Stimulated activated CD4-positive, alpha-beta T cell treated with anti-CD3 and anti-CD28 coated beads, TNF-alpha, amount 100 ng/mL, for 1 hour (primary cell): ENCODE measurements around the gene GNAI1.
A peak's percentile ranks its signal among the peaks of the same experiment; 100 is the strongest.

Experiments
- DNase-seq, 3 donors: peaks; one replicate each; pipeline ENCODE4 v3.0.0-alpha.2; 2020; ENCODE audit warnings: low read depth in 3 of 3, low spot score in 1 of 3

GNAI1 gene

DNA sequence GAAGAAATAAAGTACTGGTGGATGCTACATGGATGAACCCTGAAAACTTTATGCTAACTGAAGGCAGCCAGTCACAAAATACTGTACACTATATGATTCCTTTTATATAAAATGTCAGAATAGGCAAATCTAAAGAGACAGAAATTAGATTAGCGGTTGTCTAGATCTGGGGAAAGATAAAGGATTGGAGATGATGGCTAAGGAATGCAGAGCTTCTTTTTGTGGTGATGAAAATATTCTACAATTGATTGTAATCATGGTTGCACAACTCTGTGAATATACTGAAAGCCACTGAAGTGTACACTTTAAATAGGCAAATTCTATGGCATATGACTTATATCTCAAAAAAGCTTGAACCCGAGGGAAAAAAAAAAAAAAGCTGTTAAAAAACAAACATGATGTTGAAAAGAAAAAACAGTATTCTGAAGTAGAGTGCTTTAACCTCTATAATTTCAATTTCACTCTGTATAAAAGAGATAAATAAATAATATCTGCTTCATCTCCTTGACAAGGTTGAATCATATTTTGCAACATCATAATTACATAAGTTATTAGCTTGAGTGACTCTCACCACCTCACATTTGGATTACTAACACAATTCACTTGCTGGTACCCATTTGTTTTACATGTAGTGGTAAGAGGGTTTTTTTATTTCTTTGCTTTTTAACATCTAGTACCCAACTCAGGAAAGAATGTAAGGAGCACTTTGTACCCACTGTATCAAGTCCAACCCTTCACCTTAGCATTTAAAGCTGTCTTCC, 2.8 kb upstream of the GNAI1 start:
- DNase-seq = no peak

DNA sequence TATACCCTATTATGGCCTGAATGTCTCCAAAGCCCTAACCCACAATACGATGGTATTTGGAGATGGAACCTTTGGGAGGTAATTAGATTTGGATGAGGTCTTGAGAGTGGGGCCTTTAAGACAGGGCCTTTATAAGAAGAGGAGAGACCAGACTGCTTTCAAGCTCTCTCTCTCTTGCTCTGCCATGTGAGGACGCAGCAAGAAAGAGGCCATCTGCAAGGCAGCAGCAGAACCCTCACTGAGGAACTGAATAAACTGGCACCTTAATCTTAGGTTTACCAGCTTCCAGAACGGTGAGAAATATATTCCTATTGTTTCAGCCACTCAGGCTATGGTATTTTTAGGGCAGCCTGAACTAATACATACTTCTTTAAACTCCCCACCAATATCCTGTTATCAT, 2.0 kb upstream of the GNAI1 start:
- no peak for DNase-seq

DNA sequence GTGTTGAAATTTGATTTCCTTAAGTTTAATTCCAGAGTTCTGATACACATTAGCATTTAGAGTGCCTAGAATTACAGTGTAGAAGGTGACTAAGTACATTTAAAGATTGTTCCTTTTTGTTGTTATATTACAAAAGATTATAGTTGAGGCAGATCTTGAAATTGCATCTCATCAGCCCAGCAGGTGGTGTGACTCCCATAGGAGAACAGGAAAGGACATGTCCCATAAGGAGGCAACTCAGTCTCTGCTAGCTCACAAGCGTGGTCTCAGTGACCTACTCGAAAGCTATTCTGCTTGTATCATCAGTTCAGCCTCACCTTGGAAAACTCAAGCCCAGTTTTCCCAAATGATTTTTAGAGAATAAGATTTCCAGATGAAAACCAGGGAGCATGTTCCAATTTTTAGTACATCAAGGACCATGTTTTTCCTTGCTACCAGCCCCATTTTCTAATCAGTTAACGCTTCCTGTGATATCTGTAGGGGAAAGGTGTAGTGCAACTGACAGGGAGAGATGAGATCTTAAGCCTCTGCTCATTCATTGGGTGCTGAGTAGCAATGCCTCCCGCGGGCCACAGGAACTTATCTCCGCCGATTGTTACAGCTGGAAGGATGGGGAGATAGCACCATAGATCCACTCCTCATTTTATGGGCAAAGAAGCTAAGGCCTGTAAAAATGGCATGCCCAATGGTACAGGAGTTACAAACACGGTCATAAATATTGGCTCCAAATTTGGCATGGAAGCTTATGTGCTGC, 1.1 kb upstream of the GNAI1 start:
- no peak for DNase-seq

DNA sequence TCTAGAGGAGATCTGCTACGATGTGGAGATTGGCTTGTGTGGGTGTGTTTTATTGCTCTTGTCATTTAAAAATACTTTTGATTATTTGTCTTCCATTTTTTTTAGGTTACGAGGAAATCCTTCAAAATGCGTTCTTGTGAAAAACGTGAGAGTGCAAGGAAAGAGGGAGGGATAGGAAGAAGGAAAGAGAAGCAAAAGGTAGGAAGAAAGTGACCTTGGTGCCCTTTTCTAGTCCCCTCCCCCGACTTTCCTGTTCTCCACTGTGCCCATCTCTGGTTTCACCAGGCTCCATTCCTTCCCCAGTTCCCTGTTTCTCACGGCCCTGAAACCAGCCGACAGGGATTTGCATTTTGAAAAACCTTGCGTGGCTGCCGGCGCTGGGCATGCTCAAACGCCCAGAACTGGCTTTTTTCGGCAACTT, 506 bp upstream of the GNAI1 start:
- DNase-seq = no peak

GRCh38 chr7:80135309-80136104, 876 bp downstream of the GNAI1 start:
- DNase-seq = no peak

- DNase-seq = no peak
Observed at GRCh38 chr7:80136261-80137055, 1.8 kb downstream of the GNAI1 start.

DNA sequence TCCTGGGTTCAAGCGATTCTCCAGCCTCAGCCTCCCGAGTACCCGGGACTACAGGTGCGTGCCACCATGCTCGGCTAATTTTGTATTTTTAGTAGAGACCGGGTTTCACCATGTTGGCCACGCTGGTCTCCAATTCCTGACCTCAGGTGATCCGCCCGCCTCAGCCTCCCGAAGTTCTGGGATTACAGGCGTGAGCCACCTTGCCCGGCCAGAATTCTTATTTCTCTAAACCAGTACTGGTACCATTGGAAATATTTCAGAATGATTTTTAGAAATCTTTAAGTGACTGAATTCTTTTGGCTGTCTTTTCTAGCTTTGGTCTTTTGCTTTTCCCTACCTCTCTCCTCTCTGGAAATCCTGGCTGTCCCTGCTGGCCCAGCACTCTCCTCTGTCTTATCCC, 2.8 kb downstream of the GNAI1 start:
- DNase-seq = no peak

GRCh38 chr7:80139236-80139635, 4.6 kb downstream of the GNAI1 start:
- DNase-seq = no peak

GRCh38 chr7:80140388-80140787, 5.8 kb downstream of the GNAI1 start:
- no peak for DNase-seq

GRCh38 chr7:80141376-80141775, 6.7 kb downstream of the GNAI1 start:
- no peak for DNase-seq

DNA sequence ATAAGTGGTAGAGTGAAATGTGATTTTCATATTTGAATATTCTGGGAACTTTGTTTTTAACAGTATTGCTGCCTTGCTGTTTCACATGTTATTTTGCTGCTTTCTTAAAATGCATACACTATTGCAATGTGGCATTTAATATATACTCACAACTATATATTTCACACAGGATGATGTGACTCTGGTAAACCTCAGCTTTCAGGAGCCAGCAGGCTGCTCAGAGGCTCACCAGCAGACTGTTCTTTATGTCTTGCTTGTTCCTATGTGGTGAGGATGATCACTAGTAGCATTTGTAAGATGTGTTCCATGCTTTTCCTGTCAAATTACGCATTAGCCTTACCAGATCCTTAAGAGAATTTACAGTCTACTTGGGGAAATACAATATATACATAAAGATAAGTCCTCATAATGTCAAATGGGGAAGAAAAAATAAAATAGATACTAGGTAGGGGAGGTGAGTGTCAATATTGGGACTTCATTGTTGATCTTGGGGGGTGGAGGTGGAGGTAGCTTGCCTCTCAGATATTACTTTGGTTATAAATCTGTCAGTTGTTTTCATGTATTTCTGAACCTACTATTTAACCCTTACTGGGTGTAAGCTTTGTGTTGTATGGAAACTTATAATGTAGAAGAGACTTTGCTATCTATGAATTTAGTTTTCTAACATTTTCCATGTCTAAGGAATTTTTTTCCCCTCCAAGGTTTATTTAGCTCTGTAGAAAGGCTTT, 8.4 kb downstream of the GNAI1 start:
- DNase-seq = no peak

DNA sequence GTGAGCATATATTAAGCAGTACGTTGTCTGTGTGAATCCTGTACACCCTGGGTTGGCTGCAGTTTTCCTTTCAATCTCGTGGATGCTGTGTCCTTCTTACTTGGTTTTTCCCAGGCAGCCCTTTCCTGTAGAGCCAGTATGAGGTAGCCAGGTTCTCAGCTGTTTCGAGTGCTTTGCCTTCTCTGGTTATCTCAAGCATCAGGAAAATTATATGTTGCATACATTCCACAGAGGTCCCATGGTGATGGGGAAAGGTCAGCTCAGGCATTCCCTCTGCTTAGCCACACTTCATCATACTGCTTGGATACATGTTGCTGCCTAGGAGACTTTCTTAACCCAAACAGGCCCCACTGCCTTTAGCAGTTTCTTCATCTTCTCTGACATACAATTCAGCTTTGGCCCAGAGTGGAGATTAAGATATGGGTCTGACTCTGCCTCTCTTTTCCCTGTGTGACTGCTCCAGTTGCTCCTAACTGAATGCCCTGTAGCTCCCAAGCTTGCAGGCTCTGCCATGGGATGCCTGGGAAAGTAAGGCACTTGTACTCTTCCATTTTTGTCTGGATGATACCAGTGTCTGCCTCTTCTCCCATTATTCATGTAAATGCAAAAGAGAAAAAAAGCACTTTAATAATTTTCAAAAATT, 11.3 kb downstream of the GNAI1 start:
- DNase-seq = no peak

DNA sequence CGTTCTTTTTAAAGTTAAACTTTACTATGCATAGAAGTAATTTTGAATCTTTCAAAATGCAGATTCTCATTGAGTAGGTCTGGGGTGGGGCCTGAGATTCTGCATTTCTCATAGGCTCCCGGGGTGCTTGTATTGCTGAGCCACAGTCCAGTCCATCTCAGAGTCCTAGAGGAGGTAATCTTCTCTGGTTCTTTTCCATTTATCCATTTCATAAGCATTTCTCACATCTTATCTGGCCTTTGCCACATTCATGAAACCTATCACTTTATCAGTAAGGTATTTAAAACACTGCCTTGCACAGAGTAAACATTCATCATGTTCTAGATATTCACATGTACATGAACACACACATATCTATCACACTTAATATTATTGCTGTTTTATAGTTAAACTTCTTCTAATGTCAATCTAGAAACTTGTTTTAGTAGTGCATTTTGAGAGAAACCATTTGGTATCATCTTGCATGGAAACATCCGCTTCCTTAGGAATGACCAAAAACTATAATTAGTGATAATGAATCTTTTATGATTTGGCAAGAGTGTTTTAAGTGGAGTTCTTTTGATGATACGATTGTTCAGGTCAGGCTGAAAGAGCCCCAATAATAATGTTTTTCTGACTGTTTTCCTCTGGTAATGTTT, 12.0 kb downstream of the GNAI1 start:
- DNase-seq = no peak

DNA sequence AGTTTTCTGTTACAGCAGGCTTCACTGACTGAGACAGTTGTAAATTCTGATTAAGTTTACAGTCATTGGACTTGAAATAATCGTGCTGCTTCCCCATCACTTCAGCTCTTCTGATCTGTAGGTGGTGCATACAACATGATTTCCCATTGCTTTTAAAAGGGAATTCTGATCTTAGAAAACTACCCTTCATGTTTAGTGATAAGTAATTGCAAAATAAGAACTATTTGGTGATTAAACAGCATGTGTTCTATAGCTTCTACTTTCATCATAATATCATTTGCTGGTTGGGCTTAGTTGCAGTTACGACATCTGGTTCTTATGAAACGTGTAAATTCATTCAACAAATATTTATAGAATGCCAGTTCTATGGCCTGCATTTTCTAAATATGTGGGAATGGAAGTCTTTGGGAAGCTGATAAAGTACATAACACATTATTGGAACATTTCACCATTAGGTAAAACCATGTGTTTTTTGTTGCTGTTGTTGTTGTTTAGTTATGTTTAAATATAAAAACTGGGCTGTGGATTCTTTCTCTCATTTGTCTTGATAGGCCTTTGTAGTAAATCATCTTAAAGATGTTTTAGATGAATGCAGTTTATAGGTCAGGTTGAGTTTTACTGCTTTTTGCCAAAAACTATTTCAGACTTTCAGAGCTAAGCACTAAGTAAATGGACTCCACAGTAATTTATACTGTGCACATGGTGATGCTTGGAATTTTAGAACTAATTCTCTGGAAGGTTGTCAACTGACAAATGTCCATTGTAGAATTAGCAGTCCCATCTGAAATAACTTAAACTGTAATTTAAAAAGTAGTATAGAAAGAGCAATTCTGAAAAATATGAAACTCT, 13.1 kb downstream of the GNAI1 start:
- no peak for DNase-seq

DNA sequence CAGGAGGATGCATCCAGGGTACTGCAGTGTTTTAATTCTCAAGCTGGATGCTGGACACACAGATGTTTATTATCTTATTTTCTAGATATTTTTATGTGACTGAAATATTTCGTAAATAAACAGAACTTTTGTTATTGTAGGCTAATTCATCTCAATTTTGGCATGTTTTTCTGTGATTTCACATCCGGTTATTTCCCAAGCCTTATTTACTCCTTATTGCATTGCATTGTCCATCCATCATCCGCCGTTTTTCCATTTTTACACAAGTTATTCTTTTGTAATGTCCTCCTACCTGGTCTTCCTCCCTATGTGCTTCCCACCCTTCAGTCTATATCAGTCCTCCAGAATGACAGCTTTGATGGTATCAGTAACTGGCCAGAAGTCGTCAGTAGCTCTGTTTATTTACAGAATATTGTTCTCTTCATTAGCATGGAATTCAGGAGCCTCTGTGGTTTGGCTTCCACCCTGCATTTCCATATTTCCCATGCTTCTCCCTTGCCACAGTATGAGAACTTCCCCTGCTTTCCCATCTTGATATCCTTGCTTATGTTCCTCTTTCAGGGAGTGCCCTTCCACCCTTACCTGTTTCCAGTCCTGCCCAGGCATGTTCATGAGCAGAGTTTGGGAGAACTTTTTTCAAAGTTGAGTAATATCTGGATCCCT, 16.1 kb downstream of the GNAI1 start:
- DNase-seq = no peak

GRCh38 chr7:80151274-80151665, 16.6 kb downstream of the GNAI1 start:
- DNase-seq = peak in 1 of 3 donors; percentile 1

GRCh38 chr7:80153446-80153845, 18.8 kb downstream of the GNAI1 start:
- no peak for DNase-seq
